Posterior cingulate gyrus (tissue), 11 donors: ENCODE measurements around the gene LCN2.
"Not testable (repeated sequence)": the region's sequence is repeated elsewhere in the genome, so short reads cannot be mapped to it uniquely, and the experiment has no call there.

ENCODE experiments used
- DNase-seq, 10 donors: peaks; one replicate each; pipeline versions ENCODE4 v3.0.0 to v3.0.0-alpha.2; 2020 to 2021; ENCODE audit warnings: mixed read lengths in 3 of 10
- intact Hi-C: fragments of 100-400 bp; cut with DNase I; formaldehyde crosslinking; loops from one replicate; pipeline ENCODE4 v1.15.1; 2023

LCN2 gene

DNA sequence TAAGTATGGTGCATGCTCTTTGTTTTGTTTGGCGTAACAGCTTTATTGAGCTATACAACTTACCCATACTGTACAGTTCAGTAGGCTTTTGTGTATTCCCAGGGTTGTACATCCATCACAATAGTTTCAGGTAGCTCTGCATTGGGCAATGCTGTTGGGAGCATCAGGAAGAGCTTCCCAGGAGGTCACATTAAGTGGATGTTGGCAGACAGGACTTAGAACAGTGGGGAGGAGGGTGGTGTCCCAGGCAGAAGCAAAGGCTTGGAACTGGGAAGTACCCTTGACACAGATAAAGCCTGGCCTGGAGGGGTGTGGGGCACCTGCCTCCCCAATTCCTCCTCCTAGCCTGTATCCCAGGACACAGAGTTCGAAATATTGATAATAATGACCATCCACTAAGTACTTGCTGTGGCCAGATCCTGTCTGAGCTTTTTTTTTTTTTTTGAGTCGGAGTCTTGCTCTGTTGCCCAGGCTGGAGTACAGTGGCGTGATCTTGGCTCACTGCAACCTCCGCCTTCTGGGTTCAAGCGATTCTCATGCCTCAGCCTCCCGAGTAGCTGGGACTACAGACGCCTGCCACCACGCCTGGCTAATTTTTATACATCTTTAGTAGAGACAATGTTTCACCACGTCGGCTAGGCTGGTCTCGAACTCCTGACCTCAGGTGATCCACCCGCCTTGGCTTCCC, 12.1 kb downstream of the LCN2 start:
- DNase-seq = no peak
- intact Hi-C loops = no loop called here

DNA sequence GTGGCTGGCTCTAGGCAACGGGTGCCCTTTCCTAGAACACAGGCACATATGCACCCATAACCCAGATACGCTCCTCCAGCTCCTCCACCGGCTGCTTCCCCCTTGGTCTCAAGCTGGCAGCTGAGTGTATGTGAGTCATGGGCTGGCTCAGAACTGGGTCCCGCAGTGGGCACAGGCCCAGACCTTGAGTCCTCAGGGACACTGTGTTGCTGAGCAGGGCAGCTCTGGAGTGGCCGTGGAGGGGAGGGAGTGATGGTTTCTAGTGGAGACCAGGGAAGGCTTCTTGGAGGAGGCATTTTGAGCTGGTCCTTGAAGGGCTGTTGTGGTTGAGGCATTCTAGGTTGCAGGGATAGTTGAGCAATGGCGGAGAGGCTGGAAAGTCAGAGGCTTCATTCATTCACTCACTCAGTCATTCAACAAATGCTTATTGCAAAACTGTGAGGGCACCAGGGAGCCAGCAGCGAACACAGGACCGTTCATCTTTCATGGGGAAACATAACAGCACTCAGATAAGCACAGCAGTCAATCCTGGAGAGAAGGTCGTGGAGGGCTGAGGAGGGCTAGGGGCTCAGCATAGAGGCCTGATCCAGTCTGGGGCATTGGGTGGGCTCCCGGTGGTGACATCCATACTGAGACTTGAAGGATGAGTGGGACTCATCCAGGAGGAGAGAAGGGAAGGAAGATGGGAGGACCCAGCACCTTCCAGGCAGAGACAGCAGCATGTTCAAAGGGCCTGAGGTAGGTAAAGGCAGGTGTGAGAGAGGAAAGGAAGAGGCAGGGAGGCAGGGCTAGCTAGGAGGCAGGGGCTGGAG, 13.2 kb downstream of the LCN2 start:
- DNase-seq = peak in 9 of 10 donors; percentile 23 to 94 (median 64)
- intact Hi-C loops = no loop called here

DNA sequence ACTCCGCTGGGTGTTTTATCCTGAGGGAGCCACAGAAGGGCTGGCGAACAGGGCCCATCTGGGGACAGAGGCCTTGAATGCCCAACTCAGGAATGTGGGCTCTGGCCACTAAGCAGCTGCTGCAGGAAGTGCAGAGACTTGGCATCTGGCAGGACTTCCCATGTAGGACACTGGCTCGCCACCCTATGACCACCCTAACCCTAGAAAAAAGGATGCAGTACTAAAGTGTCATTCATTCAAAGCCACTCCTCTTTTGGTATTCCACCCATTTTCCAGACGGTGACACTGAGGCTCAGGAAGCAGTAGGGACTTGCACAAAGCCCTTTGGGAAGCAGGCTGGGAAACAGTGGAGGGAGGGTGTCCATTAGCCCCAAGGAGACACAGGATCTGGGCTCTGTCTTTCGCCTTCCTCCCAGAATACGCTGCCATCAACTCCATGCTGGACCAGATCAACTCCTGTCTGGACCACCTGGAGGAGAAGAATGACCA, 13.8 kb downstream of the LCN2 start:
- no peak for DNase-seq
- intact Hi-C loops = no loop called here

DNA sequence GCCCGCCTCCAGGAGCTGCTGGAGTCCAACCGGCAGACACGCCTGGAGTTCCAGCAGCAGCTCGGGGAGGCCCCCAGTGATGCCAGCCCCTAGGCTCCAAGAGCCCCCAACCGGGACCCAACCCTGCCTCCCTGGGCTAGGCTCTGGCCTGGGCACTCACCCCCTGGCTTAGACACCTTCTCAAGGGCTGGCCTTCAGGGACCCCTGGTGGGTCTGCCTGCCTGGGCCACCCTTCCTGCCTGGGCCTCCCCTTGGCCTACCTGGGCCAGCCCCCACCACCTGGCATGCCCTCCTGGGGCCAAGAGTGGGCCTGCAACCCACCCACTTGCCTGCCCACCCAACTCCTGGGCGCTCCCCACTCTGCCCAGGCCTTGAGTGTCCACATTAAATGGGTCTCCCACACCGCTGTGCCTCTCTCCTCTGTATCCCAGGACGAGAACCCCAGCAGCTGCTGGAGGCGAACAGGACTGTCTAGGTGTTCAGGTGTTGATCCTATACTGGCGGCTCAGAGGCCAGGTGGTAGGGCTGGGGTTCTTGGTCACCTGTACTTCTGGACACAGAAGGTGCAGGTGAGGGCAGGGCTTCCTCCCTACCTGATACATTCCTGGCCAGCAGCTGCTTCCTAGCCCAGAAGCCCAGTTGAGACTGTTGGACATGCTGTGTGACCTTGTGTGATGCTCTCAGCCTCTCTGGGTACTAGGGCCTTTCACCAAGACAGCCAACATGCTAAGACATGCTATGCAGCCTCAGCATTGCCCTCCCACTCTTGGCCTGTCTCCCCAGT, 14.5 kb downstream of the LCN2 start:
- no peak for DNase-seq

DNA sequence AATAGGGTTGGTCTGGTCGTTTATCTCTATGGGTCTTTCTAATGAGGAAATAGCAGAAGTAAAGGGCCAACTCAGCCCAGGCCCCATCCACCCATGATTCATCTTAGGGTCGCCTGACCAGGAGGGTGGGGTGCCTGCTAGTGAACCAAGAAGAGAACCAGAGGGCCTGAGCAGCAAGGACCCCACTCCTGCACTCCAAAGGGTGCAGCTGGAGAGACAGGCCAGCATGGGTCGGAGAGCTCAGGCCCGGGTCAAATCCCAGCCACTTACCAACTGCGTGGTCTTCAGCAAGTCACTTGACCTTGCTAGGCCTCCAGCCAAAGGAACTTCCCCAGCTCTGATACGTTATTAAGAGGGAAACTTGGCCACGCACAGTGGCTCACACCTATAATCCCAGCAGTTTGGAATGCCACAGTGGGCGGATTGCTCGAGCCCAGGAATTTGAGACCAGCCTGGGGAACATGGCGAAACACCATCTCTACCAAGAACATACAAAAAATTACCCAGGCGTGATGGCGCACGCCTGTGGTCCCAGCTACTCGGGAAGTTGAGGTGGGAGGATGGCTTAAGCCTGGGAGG, 15.1 kb downstream of the LCN2 start:
- DNase-seq = no peak
- intact Hi-C loops = no loop called here

More for the DNA sequence above, 14.5 kb downstream of the LCN2 start:
- intact Hi-C loops = no loop called here

DNA sequence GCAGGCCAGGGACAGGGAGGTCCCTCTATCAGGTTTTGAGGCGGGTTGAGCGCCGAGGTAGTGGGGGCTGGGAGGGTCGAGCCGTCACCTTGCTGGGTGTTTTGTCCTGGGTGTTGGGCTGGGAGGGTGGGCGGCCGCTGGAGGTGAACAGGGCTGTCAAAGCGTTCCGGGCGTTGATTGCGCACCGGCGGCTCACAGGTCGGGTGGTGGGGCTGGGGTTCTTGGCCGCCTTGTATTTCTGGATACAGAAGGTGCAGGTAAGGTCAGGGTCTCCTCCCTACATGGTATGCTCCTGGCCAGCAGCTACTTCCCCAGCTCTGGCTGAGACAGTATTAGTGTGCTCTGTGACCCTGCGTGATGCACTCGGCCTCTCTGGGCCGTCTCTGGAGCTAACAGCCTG, 16.9 kb downstream of the LCN2 start:
- DNase-seq = no peak
- intact Hi-C loops = no loop called here

DNA sequence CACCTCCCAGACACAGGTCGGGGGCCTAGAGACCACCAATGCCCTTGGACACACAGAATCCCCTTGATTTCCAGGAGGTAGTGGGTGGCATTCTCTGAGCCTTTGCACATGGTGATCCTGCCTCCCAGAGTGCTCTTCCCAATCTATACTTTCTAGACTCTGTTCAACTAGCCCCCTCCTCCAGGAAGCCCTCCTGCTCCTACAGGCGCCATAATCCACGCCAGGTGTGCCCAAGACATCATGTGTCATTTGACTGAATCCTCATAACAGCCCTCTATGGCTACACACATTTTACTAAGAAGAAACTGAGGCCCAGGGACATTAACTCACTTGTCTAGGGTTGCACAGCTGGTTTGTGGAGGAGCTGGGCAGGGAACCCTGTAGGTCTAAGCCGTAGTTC, 18.0 kb downstream of the LCN2 start:
- DNase-seq = no peak
- intact Hi-C loops = no loop called here

DNA sequence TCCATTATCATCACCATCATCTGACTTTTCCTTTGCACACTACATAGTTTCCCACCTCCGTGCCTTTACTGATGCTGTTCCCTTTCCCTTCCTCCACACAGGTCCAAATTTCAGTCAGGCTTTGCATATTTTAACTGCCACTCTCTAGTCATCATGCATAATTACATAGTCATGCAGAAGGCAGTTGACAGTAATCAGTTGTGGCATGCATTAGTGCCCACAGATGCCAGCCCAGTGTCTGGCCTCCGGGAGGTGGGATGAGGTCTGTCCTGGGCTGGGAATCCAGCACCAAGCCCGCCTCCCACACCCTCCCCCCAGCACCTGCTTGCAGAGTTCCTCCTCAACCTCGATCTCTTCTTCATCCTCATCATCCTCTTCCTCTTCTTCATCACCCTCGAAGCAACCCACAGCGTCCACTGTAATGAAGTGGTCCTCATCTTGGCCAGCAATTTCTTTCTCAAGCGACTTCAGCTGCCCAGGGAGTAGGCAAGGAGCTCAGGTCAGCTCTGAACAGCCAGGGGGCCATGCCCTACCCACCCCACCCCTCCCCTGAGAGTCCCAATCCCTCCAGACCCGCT, 19.6 kb downstream of the LCN2 start:
- no peak for DNase-seq
- intact Hi-C loops = no loop called here

DNA sequence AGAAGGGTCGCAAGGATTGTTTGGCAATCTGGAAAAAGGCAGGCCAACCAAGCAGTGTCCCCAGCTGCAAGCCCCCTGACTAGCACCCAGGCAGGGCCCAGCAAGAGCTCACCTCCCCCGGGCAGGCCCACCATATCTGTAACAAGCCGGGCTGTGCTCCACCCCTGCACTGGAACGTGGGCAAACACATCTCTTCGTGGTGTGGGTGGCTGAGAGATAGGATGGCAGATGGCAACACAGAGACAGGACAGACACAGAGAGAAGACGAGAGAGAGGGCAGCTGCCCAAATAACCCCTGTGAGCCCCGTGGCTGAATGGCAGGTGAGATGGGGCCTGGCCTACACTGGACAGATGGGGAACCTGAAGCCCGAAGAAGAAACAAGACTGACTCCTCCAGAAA, 20.2 kb downstream of the LCN2 start:
- intact Hi-C loops = no loop called here
- DNase-seq = peak in 4 of 10 donors; percentile 49 to 91 (median 82)

DNA sequence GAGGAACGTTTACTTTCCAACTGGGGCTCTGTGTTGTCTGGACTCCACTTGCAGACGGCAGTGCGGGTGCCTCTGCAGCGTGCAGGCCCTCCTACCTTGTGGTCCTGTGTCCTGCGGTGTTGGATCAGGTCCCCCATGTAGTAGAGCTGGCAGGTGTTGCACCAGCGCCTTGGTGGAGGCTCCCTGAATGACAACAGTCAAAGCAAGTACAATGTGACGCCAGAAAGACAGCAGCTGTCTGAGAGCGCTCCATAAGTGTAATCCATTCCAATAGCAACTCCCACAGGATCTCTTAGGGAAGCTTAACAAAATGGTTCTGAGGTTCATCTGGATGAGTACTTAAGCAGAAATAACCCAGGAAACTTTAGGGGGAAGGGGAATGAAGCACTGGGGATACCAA, 20.7 kb downstream of the LCN2 start:
- intact Hi-C loops = no loop called here
- peak in 2 of 10 donors; percentile 54 to 83 for DNase-seq

DNA sequence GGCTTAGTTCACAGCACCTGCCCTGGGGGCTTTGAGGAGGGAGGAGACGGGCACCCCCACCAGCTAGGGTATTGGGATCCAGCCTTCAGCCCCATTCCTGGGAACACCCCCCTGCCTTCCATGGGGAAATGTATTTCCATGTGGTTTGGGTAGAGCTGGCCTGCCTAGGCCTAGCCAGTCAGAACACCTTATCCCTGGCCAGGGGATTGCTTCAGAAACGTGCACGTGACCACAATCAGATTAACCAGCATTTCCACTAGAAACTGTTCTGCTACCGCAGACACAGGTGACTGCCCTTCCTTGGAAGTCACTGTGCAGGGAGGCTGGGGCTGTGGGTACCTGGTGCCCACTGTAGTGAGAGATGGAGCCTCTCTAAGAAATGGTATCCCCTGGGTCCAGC, 24.8 kb downstream of the LCN2 start:
- DNase-seq = peak in 1 of 10 donors; percentile 55
- intact Hi-C loops = no loop called here

DNA sequence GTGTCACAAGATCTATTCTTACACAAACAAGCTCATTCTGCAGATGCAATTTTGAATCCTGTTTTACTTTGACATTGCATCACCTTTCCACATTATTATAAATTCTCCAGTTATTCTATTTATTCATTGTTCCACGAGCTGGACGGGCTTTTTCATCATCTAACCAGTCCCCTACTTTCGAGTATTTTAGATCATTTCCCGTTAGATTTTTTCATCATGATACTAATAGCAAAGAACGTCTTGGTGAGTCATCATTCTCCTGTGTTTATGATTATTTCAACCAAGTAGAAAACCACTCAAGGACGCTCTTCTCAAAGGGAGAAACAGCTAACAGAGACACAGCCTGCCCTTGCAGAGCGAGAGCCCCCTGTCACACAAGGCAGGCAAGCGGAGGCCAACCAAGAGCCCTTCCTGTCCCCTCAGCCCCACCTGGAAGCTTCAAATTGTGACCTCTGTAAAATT, 25.9 kb downstream of the LCN2 start:
- intact Hi-C loops = no loop called here
- no peak for DNase-seq

DNA sequence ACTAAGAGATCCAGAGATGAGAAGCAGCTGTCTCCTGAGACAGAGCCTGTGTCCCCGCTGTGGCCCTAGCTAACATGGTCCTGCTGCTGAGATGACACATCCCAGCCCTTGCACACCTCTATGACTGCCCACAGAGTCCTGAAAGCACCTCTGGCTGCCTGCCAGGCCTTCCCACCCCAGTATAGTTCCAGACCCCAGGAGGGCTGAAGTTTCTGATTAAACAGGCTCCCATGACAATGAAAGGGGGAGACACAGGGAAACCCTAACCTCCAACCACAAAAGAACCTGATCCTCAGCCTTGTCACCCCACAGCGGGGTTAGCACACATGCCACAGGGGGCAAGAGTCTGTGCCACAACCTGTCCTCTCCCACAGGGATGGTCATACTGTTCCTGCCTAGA, 26.5 kb downstream of the LCN2 start:
- no peak for DNase-seq

DNA sequence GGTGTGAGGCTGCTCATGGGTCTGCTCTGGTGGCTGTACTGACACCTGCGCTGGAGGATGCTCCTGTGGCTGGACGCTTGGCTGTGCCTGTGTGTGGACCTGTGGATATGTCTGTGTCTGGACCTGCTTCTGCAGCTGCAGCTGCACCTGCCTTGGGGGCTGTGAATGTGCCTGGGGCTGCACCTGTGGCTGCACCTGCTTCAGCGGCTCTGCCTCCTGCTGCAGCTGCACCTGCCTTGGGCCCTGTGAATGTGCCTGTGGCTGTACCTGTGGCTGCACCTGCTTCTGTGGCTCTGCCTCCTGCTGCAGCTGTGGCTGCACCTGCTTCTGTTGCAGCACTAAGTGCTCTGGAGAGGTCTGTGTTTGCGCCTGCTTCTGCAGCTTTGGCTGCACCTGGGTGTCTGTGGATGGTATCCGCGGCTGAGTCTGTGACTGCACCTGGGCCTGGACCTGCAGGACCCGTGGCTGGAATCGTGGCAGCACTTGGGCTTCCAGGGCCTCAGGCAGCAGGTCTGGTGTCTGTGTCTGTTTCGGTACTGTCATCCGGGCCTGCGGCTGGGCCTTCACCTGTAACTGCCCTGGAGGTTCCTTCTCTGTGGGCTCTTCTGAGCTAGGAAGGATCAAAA, 29.7 kb downstream of the LCN2 start:
- intact Hi-C loops = no loop called here
- DNase-seq = no peak

More for the DNA sequence above, 26.5 kb downstream of the LCN2 start:
- intact Hi-C loops = no loop called here

DNA sequence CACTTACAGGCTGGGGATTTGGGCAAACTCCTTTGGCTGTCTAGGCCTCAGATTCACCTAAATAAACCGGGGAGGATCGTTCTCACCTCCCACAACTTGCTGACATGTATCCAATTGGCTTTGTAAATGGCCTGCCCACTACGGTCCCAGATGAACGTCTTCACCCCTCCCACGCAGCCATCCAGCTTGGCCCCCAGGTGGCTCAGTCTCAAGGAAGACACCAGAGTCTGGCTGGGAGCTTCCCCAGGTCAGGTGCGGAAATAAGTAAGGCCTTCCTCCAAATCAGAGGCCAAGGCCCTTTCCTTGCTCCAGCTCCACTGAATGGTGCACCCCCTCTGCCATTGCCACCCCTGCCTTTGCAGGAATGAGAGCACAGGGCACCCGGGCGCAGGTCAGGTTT, 30.7 kb downstream of the LCN2 start:
- peak in 1 of 10 donors; percentile 87 for DNase-seq
- intact Hi-C loops = no loop called here

DNA sequence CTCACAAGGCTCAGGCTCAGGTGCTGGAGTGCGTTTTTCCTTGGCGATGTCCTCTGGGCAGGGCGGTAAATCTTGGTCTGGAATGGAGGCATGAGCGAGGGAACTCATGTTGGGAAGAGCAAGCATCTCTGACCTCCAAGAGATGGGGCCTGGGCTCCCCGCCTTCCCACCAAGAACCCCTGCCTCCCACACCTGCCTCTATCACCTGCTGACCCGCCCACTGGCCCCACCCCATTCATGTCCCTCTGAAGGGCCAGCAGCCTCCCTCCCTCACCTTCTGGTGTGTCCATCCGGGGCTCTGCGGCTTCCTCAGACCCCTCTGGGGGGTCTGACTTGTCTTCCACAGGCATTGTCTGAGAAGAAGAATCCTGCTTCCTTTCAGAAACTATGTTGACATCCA, 31.2 kb downstream of the LCN2 start:
- intact Hi-C loops = no loop called here
- peak in 1 of 10 donors; percentile 54 for DNase-seq

DNA sequence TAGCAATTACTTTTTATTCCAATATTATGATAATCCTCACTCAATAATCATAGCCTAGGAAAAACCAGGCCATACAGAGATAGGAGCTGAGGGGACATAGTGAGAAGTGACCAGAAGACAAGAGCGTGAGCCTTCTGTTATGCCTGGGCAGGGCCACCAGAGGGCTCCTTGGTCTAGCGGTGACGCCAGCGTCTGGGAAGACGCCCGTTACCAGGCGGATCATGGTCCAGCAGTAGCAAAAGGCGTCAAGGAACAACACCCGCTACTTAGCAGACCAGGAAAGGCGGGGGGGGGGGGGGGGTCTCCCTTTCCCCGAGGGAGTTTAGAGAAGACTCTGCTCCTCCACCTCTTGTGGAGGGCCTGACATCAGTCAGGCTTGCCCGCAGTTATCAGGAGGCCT, 32.2 kb downstream of the LCN2 start:
- peak; percentile 35 to 96 (median 69) for DNase-seq
- intact Hi-C loops = not testable (repeated sequence)

DNA sequence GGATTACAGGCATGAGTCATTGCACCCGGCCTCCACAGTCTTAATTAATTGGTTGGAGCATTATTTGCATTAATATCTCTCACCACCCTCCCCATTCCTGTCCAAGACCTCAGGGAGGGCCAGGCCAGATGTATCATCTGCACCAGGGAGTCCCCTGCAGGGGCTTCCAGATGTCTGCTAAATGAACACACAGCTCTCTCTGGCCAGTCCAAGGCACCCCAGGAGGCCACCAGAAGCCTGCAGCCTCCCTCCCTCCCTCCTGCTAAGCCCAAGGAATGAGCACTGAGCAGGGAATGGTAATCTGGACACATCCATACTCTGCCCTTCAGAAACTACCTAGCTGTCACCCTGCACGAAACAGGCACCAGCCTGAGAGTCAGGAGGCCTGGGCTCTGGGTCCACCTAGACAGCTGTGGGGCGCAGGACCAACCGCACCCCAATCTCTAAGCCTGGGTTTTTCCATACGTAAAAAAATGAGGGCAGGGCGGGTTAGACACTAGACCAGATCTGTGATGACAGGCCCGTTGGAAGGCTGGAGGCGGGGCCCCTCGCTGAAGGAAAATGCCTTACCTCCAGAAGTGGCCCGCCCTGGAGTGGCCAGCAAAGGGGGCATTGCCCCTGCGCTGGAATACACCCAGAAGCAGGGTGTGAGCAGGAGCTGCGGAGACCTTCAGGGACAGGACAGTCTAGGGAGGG, 33.8 kb downstream of the LCN2 start:
- no peak for DNase-seq
- intact Hi-C loops = no loop called here
